Aorta (tissue), 5 donors: ENCODE results near the gene CLIC3. TPM values are rescaled to one million over a fixed set of nuclear protein-coding genes. Genes with fewer than 3 reads are reported as not detected.

ENCODE experiments used
- ATAC-seq: fragments of 200-7000 bp; cut with Tn5 transposase; one replicate; pipeline ENCODE4 v1.9.1; 2022; ENCODE audit warnings: moderate library complexity; ENCODE audit not compliant: low FRiP score
- DNase-seq, 2 donors: peaks; one replicate each; pipeline ENCODE4 v3.0.0-alpha.2; 2020
- H3K27ac ChIP-seq, 2 donors: one replicate each; pipeline ENCODE4 v1.5.1; 2013; ENCODE audit warnings: low read length in 2 of 2, mild to moderate bottlenecking in 2 of 2, moderate library complexity in 2 of 2, control low read depth in 1 of 2, inconsistent platforms in 1 of 2, low read depth in 1 of 2
- H3K27me3 ChIP-seq, 2 donors: one replicate each; pipeline ENCODE4 v1.6.1; 2013; ENCODE audit warnings: control low read depth in 1 of 2, low read length in 1 of 2, mild to moderate bottlenecking in 1 of 2, moderate library complexity in 1 of 2; ENCODE audit not compliant: insufficient read depth in 2 of 2, control insufficient read depth in 1 of 2
- H3K36me3 ChIP-seq, 2 donors: one replicate each; pipeline ENCODE4 v1.6.1; 2013; ENCODE audit warnings: control low read depth in 1 of 2, low read length in 1 of 2, mild to moderate bottlenecking in 1 of 2; ENCODE audit not compliant: insufficient read depth in 2 of 2, control insufficient read depth in 1 of 2
- H3K4me1 ChIP-seq, 2 donors: one replicate each; pipeline ENCODE4 v1.6.1; 2013; ENCODE audit warnings: low read length in 2 of 2, control low read depth in 1 of 2, mild to moderate bottlenecking in 1 of 2, moderate library complexity in 1 of 2; ENCODE audit not compliant: insufficient read depth in 2 of 2, control insufficient read depth in 1 of 2
- H3K4me3 ChIP-seq, 2 donors: one replicate each; pipeline ENCODE4 v1.5.1; 2013; ENCODE audit warnings: low read length in 2 of 2, control low read depth in 1 of 2, mild to moderate bottlenecking in 1 of 2
- H3K9me3 ChIP-seq: one replicate; pipeline ENCODE4 v1.6.1; 2013; ENCODE audit warnings: mild to moderate bottlenecking, low read length; ENCODE audit not compliant: control insufficient read depth
- WGBS, 2 donors: extraction: QIAGEN DNeasy Blood & Tissue Kit; methylation state at CpG; one replicate each; pipeline ENCODE4 v1.1.7; 2013; 5-methylcytosine and 5-hydroxymethylcytosine counted together
- intact Hi-C, 2 donors: fragments of 100-400 bp; cut with DNase I; formaldehyde crosslinking; loops; one replicate each; pipeline versions ENCODE4 v1.14.2 to v1.15.0; 2022
- polyA plus RNA-seq, 2 donors: library from polyadenylated mRNA; stranded (reverse); fragments of 200-250 nt; gene quantifications; one replicate each; pipeline ENCODE4 v1.2.3, GENCODE V29; 2013
- total RNA-seq, 2 donors: library from RNA; stranded (reverse); fragmentation: NEBNext Ultra II Directional; extraction: Animal tissue kit (Norgen Biotek cat#: 25700); gene quantifications; one replicate each; pipeline ENCODE4 v1.2.1, GENCODE V29; 2021
- donor health status: healthy with polysubstance abuse.
- donor health status: Bipolar disorder and iron deficiency.
- donor health status: DM: no; HTN: no; CAD: no.
- donor health status: DM: no; HTN: no; CAD: no.
- donor health status: DM: yes; HTN: yes; CAD: no.

Gene CLIC3
- total and polyA plus RNA-seq, 4 donors: 1.6 to 7.0 (median 5.3) TPM

DNA sequence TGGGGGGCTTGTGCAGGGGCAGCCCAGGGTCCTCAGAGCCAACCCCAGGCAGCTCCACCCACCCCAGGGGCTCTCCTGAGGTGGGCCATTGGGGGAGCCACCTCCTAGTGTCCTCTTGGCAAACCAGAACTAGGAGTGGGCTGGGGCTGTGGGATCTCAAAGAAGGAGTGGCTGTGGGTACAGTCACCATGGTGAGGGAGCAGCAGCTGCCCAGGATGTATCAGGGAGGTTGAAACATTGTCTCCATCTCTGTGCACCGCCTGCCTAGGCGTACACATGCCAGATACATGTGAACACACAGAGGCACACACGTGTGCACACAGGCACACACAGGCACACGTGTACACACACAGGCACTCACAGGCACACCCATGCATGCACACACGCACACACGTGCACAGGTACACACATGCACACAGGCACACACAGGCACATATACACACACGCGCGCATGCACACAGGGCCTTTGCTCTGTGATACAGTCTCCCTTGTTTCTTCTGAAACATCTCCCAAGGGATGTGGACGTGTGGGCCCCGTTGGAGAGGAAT, 33.6 kb downstream of the CLIC3 start:
- Histone ChIP-seq H3K36me3 (no peaks in the 10 kb centered on the region), H3K27me3 (no peaks in the 10 kb centered on the region), H3K4me1 (no peaks in the 10 kb centered on the region), H3K4me3 (no peak overlapping the region), H3K27ac (no peak overlapping the region), H3K9me3 (no peaks in the 10 kb centered on the region)
- DNase-seq: no peak
- intact Hi-C loops: no loop called here
- WGBS, 2 donors: 72 to 75% methylated on average over 11 of the region's 11 CpGs
- no peak for ATAC-seq

DNA sequence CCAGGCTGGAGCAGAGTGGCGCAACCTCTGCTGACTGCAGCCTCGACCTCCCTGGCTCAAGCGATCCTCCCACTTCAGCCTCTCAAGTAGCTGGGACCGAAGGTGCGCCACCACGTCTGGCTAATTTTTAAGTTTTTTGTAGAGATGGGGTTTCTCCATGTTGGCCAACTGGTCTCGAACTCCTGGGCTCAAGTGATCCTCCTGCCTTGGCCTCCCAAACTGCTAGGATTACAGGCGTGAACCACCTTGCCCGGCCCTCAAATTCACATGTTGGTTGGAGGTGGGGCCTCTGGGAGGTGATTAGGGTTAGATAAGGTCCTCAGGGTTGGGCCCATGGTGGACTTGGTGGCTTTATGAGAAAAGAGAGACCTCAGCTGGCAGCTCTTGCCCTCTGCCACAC, 34.2 kb downstream of the CLIC3 start:
- H3K4me1 ChIP-seq: no peaks in the 10 kb centered on the region
- H3K9me3 ChIP-seq: no peaks in the 10 kb centered on the region
- 94 to 98% methylated on average over 9 of the region's 9 CpGs for WGBS, 2 donors
- no peaks in the 10 kb centered on the region for H3K36me3 ChIP-seq
- no peak overlapping the region for H3K27ac ChIP-seq
- intact Hi-C loops: no loop called here
- no peak overlapping the region for H3K4me3 ChIP-seq
- no peak for ATAC-seq
- DNase-seq: no peak
- no peaks in the 10 kb centered on the region for H3K27me3 ChIP-seq

DNA sequence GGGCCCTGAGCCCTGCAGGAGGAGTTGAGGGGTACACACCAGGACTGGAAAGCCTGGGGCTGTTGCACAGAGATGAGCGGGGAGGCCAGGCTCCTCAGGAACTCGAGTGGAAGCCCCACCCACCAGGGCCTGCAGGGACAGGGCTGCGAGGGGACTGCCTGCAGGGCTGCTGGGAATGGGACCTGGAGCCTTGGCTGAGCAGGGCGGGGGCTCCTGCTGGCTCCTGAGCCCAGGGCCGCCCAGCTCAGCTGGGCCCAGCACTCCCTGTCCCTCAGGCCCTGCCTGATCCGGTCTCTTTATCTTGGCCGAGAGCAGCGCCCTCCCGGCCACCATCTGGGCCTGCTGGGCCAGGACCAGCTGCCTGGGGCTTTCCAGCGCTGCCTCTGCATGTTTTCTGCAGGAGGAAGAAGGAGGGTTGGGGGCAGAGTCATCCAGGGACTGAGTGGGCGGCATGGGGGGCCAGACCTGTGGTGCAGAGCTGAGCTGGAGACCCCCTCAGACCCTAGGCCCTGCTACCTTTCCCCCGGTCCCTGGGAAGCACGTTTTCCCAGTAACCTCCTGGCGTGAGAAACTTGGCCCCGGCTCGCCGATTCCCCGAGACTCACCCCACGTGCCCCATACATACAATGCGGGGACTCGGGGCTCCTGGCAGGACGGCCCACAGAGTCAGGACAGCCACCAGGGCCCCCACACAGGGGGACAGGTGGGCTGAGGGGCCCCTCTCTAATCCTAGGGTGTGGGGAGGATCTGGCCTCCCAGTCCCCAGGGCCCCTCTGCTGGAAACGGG, 34.9 kb downstream of the CLIC3 start:
- ATAC-seq (peak; percentile 80), DNase-seq (peak in 1 of 2 donors; percentile 81)
- WGBS, 2 donors: 6 to 12% methylated on average over 21 to 23 of the region's 23 CpGs
- Histone ChIP-seq H3K9me3 (no peaks in the 10 kb centered on the region), H3K4me3 (no peak overlapping the region), H3K36me3 (no peaks in the 10 kb centered on the region), H3K27ac (no peak overlapping the region), H3K4me1 (no peaks in the 10 kb centered on the region), H3K27me3 (no peaks in the 10 kb centered on the region)
- intact Hi-C loops: no loop called here

DNA sequence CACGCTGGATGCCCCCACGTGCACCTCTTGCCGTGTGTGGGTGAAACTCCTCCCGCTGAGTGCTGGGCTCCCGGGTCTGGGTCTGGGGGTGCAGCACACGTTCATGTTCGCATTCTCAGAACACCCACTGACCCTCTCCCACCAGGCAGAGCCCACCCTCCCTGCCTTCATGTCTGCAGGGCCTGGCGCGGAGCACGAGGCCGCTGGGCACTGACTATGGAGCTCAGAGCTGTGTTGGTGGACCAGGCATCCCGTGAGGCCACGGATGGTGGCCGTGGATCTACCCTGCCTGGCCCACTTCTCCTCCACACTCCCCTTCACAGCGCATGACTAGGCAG, 35.5 kb downstream of the CLIC3 start:
- Histone ChIP-seq H3K27ac (no peak overlapping the region), H3K4me3 (no peak overlapping the region), H3K27me3 (no peaks in the 10 kb centered on the region), H3K9me3 (no peaks in the 10 kb centered on the region), H3K36me3 (no peaks in the 10 kb centered on the region), H3K4me1 (no peaks in the 10 kb centered on the region)
- 69 to 73% methylated on average over 15 of the region's 15 CpGs for WGBS, 2 donors
- intact Hi-C loops: no loop called here
- ATAC-seq (no peak), DNase-seq (no peak)

DNA sequence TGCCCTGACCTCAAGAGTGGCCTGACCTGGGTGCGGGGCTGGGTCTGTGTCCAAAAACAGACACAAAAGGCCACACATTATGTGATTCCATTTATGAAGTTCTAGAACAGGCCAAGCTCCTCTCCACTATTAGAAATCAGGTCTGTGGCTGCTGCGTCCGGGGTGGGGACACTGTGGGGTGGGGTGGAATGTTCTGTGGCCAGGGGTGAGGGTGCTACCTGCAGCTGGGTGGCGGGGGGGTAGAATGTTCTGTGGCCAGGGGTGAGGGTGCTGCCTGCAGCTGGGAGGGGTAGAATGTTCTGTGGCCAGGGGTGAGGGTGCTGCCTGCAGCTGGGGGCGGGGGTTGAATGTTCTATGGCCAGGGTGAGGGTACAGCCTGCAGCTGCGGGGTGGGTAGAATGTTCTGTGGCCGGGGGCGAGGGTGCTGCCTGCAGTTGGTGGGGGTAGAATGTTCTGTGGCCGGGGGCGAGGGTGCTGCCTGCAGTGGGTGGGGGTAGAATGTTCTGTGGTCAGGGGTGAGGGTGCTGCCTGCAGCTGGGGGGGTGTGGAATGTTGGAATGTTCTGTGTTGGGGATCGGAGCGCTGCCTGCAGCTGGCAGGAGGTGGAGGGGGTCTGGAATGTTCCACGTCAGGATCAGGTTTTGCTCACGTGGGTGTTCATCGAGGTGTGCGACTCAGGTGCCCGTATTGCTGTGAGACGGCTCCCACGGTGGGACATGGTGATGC, 36.0 kb downstream of the CLIC3 start:
- H3K27ac ChIP-seq: no peak overlapping the region
- no peaks in the 10 kb centered on the region for H3K36me3 ChIP-seq
- no peaks in the 10 kb centered on the region for H3K4me1 ChIP-seq
- WGBS, 2 donors: 84 to 87% methylated on average over 19 of the region's 19 CpGs
- H3K27me3 ChIP-seq: no peaks in the 10 kb centered on the region
- DNase-seq (no peak), ATAC-seq (no peak)
- H3K9me3 ChIP-seq: no peaks in the 10 kb centered on the region
- intact Hi-C loops: no loop called here
- no peak overlapping the region for H3K4me3 ChIP-seq

DNA sequence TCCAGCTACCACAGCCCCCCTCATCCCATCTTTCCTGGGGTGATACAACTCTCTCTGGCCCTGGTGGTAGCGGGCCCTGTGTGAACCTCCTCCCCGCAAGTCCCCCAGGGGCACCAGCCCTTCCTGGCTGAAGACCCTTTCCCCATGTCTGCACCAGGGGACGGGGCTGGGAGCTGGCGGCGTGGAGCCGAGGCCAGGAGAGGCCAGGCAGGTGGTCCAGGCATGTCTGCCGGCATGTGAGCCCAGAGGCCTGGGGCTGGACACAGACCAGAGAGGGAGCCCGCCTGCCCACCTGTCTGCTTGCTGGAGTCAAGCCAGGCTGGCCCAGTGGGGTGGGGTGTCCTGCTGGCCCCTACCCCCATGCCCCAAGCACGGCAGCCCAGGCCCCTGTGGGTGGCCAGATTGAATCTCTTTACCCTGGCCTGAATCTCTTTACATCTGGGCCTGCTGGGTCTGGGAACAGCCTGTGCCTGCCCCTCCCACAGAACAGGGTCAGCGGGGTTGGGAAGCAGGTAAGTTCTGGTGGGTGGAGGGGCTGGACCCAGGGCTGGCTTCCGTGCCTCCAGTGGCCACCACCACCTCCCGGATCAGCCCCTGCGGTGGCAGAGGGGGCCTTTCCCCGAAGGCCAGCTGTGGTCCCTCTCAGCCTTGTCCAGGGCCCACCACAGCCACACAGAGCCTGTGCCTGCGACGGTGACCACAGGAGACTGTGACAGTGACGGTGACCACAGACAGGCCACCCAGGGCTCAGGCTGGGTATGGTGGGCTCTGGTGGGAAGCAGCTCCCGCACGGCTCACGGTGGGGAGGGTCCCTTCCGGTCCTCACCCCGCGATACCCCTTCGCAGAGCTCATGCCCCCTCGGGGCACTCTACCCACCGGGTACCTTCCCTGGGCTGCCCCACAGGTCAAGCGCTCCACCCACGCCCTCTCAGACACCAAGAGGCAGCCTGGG, 37.2 kb downstream of the CLIC3 start:
- H3K4me1 ChIP-seq: no peaks in the 10 kb centered on the region
- intact Hi-C loops: no loop called here
- H3K4me3 ChIP-seq: no peak overlapping the region
- H3K27me3 ChIP-seq: no peaks in the 10 kb centered on the region
- no peaks in the 10 kb centered on the region for H3K36me3 ChIP-seq
- ATAC-seq (no peak), DNase-seq (no peak)
- H3K9me3 ChIP-seq: no peaks in the 10 kb centered on the region
- 93 to 94% methylated on average over 27 to 28 of the region's 28 CpGs for WGBS, 2 donors
- no peak overlapping the region for H3K27ac ChIP-seq

DNA sequence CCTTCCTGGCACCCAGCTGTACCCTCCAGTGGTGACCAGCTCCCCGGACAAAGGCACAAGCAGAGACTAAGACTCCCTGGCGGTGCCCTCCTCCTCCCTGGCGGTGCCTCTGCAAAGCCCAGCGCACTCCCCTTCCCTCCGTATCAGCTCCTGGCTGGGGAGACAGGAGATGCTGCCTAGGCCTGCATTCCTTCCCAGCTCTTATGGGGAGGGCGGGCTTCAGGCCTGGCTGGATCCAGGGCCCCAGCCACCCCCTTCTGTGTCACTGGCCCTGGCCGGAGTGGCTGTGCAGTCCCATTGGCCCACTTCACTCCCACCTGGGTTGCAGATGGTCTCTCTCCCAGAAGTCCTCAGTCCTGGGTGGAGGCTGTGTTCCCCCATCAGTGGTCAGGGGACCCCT, 37.9 kb downstream of the CLIC3 start:
- Histone ChIP-seq H3K9me3 (no peaks in the 10 kb centered on the region), H3K36me3 (no peaks in the 10 kb centered on the region), H3K27ac (no peak overlapping the region), H3K4me1 (no peaks in the 10 kb centered on the region), H3K4me3 (no peak overlapping the region), H3K27me3 (no peaks in the 10 kb centered on the region)
- 90 to 98% methylated on average over 7 of the region's 7 CpGs for WGBS, 2 donors
- no peak for ATAC-seq
- DNase-seq: no peak
- intact Hi-C loops: no loop called here

DNA sequence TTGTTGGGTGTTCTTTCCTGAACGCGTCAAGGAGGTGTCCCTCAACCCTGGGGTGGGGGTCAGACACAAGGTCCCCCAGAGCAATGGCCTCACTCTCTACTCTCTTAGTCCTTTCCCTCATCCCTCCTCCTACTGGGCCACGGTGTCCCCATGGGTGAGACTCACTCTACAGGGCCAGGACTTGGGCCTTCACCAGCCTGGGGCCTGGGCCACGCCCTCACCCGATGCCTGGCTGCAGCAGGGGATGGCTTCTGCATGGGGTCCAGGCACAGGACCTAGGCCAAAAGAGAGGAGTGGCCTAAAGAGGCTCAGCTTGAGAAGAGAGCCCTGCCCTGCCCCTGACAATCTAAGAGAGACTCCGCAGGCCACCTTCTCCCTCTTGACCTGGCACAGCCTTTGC, 38.5 kb downstream of the CLIC3 start:
- Histone ChIP-seq H3K27ac (no peak overlapping the region), H3K9me3 (no peaks in the 10 kb centered on the region), H3K27me3 (no peaks in the 10 kb centered on the region), H3K4me1 (no peaks in the 10 kb centered on the region), H3K4me3 (no peak overlapping the region), H3K36me3 (no peaks in the 10 kb centered on the region)
- ATAC-seq (no peak), DNase-seq (no peak)
- WGBS, 2 donors: 92 to 95% methylated on average over 6 of the region's 6 CpGs
- intact Hi-C loops: no loop called here
